ENCODE measurements around the gene SPATA32.
"Not testable (repeated sequence)": the region's sequence is repeated elsewhere in the genome, so short reads cannot be mapped to it uniquely, and the experiment has no call there.

SPATA32 gene

DNA sequence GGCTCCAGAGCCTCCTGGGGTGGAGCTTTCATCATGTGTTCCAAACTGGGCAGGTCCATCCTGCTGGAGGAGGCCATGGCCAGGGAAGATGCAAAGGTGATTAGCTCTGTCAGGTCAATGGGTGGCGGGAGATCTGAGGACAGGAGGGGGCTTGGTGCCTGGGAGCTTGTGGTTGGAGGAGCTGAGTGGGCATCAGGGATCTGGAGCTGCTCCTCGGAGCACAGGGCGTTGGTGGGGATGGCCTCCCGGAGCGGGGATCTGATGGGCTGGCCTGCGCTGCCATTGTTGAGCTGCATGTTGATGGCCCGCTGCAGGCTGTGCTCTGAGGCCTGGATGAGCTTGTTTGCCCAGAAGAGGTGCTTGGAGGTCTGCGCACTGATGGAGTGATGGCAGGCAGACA is 6.5 kb downstream of the SPATA32 start:
- Mint-ChIP-seq H3K4me1 (peaks cover 24% of the 10 kb centered on the region), H3K36me3 (peaks cover 2% of the 10 kb centered on the region), H3K27ac (no peak overlapping the region)

DNA sequence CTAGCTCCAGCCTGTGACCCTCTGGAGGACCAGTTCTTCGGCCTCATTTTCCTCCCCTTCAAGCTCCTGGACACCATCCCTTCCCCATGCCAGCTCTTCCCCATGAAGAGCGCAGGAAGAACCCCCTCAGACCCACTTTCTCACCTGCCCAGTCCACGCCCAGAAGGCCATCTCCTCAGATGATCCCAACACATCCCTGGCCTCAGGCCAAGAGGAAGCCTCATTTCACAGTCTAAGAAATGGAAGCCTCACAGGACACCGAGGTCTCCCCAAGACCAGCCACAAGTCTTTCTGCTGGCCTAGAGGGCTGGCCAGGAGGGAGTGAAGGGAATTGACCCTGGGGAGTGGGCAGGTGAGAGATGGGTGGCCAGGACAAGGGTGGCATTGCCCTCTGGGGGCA is 8.0 kb downstream of the SPATA32 start:
- no peak overlapping the region for H3K4me3 Mint-ChIP-seq
- H3K27ac Mint-ChIP-seq: no peak overlapping the region
- peaks cover 2% of the 10 kb centered on the region for H3K36me3 Mint-ChIP-seq
- no peak for DNase-seq (ENCODE audit: low spot score in 2 of 2)
- no peak for ATAC-seq (ENCODE audit: low read depth)
- peaks cover 19% of the 10 kb centered on the region for H3K4me1 Mint-ChIP-seq
- no peaks in the 10 kb centered on the region for H3K9me3 Mint-ChIP-seq
- H3K27me3 Mint-ChIP-seq: no peaks in the 10 kb centered on the region

More for the DNA sequence above, 6.5 kb downstream of the SPATA32 start:
- no peaks in the 10 kb centered on the region for H3K27me3 Mint-ChIP-seq
- H3K4me3 Mint-ChIP-seq: no peak overlapping the region
- no peaks in the 10 kb centered on the region for H3K9me3 Mint-ChIP-seq
- no peak for DNase-seq (ENCODE audit: low spot score in 2 of 2)
- no peak for ATAC-seq (ENCODE audit: low read depth)

DNA sequence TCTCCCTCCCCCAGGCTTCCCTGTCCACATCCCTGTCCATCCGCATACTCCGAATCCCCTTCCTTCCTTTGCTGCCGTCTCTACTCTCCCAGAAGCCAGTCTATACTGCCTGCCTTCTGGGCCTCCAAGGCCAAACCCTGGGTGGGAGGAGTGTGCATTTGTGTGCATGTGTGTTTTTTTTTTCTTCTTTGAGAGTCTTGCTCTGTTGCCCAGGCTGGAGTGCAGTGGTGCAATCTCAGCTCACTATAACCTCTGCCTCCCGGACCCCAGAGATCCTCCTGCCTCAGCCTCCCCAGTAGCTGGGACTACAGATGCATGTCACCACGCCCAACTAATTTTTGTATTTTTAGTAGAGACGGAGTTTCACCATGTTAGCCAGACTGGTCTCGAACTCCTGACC is 8.7 kb downstream of the SPATA32 start:
- H3K4me3 Mint-ChIP-seq; ATAC-seq (ENCODE audit: low read depth); H3K27ac Mint-ChIP-seq; H3K27me3 Mint-ChIP-seq; H3K36me3 Mint-ChIP-seq; H3K9me3 Mint-ChIP-seq; DNase-seq (ENCODE audit: low spot score in 2 of 2): not testable (repeated sequence)
- H3K4me1 Mint-ChIP-seq: peaks cover 23% of the 10 kb centered on the region

DNA sequence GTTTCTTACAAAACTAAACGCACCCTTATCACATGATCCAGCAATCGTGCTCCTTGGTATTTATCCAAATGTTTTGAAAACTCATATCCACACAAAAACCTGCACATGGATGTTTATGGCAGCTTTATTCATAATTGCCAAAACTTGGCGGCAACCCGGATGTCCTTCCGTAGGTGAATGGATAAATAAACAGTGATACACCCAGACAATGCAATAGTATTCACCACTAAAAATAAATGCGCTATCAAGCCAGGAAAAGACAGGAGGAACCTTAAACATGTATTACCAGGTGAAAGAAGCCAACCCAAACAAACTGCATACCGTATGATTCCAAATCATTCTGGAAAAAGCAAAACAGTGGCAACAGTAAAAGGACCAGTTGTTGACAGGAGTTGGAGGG is 10.0 kb downstream of the SPATA32 start:
- no peaks in the 10 kb centered on the region for H3K9me3 Mint-ChIP-seq
- peaks cover 2% of the 10 kb centered on the region for H3K36me3 Mint-ChIP-seq
- no peaks in the 10 kb centered on the region for H3K27me3 Mint-ChIP-seq
- no peak overlapping the region for H3K4me3 Mint-ChIP-seq
- H3K27ac Mint-ChIP-seq: no peak overlapping the region
- ATAC-seq (ENCODE audit: low read depth): no peak
- DNase-seq (ENCODE audit: low spot score in 2 of 2): no peak
- H3K4me1 Mint-ChIP-seq: peaks cover 25% of the 10 kb centered on the region

DNA sequence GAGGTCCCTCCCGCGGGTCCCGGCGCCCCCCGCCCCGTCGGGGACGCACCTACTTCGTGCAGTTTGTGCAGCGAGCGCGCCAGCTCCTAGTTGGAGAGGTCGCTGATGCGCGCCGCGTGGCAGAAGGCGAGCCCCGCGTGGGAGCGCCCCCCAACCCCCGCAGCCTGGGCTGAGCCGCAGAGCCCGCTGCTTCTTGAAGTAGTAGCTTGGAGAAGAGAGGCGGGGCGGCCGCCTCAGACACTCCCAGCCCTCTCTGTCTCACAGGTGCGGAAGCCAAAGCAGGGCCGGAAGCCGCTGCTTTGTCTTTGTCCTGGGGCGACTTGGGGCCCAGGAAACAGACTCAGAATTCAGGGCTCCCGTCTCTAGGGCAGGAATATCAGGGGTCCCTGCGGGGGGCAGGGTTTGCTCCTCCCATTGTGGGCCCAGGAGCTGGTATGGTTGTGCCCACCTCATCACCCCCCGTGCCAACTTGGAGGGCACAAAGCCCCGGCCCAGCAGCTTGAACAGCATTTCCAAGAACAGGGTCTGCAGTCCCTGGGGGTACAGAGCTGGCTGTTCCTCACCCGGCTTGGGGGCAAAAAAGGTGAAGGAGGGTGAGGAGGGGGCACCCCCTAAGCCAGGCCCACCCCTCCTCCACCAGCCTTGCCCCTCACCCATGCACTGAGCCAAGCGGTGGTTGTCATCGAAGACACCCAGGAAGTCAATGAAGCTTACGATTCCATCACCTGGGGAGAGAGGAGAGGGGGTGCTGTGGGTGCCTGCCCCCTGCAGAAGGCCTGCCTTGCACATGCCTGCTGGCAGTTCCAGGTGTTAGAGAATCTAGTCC is 13.5 kb downstream of the SPATA32 start:
- peak; percentile 69 to 74 for DNase-seq (ENCODE audit: low spot score in 2 of 2)
- peaks cover 24% of the 10 kb centered on the region for H3K4me1 Mint-ChIP-seq
- peak overlapping the region; percentile 86 for H3K27ac Mint-ChIP-seq
- H3K27me3 Mint-ChIP-seq: no peaks in the 10 kb centered on the region
- ATAC-seq (ENCODE audit: low read depth): peak; percentile 74
- H3K9me3 Mint-ChIP-seq: no peaks in the 10 kb centered on the region
- peak overlapping the region; percentile 91 for H3K4me3 Mint-ChIP-seq
- peaks cover 9% of the 10 kb centered on the region for H3K36me3 Mint-ChIP-seq

DNA sequence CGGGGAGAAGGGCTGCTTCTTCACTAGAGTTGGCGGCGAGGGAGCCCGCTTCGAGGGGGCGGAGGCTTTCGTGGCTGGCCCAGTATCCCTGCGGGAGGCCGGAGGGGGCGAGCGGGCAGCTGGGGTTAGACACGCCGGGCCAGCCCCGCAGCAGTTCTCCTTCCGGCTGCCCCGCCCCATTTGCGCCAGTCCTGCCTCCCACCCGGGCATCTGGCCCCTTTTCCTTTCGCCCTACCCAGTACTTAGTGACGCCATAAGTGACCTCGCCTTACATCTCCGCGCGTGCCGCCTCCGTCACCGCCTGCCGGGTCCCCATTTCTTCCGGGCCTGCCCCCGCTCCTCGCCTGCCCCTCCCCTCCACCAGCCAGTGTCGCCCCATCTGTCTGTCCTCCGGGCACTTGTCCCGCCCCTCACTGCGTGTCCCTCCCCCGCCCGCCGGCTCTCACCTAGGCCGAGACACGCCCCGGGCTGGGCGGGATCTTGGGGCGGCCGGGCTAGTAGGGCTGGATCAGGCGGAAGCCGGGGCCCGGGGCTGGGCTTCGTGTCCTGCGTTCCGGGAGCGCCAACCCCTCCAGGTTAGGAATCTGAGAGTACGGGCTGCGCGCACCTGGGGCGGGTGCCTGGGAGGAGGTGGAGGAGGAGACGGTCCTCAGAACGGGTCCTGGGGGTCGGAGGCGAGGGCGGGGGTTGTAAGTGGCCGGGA is 14.3 kb downstream of the SPATA32 start:
- Mint-ChIP-seq H3K4me1 (peaks cover 22% of the 10 kb centered on the region), H3K27me3 (no peaks in the 10 kb centered on the region), H3K36me3 (peaks cover 14% of the 10 kb centered on the region), H3K9me3 (no peaks in the 10 kb centered on the region), H3K27ac (peak overlapping the region; percentile 86), H3K4me3 (peak overlapping the region; percentile 91)
- DNase-seq (ENCODE audit: low spot score in 2 of 2): peak; percentile 87 to 93
- peak; percentile 77 for ATAC-seq (ENCODE audit: low read depth)

DNA sequence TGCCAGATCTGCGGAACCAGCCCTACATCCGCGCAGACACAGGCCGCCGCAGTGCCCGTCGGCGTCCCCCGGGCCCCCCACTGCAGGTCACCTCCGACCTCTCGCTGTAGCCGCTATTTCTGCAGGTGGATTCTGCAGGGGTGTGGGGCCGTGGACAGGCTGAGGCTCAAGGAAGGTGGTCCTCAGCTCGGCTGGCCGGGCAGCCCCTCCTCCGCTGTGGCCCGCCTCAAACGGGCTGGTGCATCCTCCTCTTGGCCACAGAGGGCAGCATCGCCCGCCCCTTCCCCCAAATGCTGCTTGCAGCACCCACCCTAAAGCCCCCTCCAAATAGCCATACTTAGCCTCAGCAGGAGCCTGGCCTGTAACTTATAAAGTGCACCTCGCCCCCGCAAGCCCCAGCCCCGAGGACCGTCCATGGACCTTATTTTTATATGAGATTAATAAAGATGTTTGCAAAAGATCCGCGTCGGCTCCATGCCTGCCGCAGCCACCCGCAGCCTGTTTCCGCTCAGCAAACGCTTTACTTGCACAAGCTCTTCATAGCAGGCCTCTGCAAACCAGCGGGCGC is 14.9 kb downstream of the SPATA32 start:
- ATAC-seq (ENCODE audit: low read depth) (no peak), DNase-seq (ENCODE audit: low spot score in 2 of 2) (no peak)
- Mint-ChIP-seq H3K9me3 (no peaks in the 10 kb centered on the region), H3K4me3 (peak overlapping the region; percentile 91), H3K27me3 (no peaks in the 10 kb centered on the region), H3K36me3 (peaks cover 15% of the 10 kb centered on the region), H3K4me1 (peaks cover 23% of the 10 kb centered on the region), H3K27ac (peak overlapping the region; percentile 86)

DNA sequence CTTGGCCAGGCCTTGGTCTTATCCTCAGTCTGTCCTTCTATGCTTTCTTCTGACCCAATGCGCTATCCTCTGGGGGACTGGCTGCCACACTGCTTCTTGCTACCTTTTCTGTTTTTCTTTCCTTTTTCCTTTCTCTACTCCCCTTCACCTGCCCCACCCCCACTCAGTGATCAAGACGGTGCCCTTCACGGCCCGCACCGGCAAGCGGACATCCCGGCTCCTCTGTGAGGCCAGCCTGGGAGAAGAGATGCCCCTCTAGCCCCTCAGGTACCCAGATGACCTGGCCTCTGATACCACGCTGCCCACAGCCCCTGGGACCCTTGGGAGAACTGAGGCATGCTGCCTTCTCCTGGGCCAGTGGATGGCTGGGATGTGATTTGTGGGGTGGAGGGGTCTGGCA is 15.6 kb downstream of the SPATA32 start:
- DNase-seq (ENCODE audit: low spot score in 2 of 2): no peak
- H3K27me3 Mint-ChIP-seq: no peaks in the 10 kb centered on the region
- peaks cover 15% of the 10 kb centered on the region for H3K36me3 Mint-ChIP-seq
- H3K4me3 Mint-ChIP-seq: no peak overlapping the region
- ATAC-seq (ENCODE audit: low read depth): no peak
- H3K27ac Mint-ChIP-seq: peak overlapping the region; percentile 86
- H3K4me1 Mint-ChIP-seq: peaks cover 23% of the 10 kb centered on the region
- no peaks in the 10 kb centered on the region for H3K9me3 Mint-ChIP-seq

DNA sequence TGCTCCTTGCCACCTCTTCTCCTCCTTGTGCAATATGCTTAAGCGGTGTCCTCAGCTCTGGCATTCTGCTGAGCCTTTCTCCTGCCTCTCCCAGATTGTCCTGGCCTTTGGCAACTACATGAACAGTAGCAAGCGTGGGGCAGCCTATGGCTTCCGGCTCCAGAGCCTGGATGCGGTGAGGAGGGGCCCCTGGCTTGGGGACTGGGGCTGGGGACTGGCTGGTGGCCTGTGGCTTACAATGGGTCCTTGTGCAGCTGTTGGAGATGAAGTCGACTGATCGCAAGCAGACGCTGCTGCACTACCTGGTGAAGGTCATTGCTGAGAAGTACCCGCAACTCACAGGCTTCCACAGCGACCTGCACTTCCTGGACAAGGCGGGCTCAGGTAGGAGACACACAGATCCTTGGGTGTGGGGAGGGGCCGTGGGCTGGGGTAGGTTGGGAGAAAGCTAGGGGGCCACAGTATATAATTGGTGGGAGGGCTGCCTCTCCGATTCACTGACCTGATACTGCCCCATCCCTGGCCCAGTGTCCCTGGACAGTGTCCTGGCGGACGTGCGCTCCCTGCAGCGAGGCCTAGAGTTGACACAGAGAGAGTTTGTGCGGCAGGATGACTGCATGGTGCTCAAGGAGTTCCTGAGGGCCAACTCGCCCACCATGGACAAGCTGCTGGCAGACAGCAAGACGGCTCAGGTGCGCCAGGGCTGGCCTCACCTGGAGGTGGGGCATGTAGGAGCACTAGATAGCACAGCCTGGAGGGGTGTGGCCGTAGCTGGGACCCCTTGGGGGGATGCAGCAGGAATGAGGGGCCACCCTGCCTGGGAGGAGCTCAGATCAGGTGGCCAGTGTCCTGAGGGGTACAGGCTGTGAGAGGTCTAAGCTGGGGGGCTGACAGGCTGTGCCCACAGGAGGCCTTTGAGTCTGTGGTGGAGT is 16.9 kb downstream of the SPATA32 start:
- peak overlapping the region; percentile 65 for H3K27ac Mint-ChIP-seq
- peaks cover 23% of the 10 kb centered on the region for H3K4me1 Mint-ChIP-seq
- no peaks in the 10 kb centered on the region for H3K9me3 Mint-ChIP-seq
- DNase-seq (ENCODE audit: low spot score in 2 of 2) (no peak), ATAC-seq (ENCODE audit: low read depth) (no peak)
- H3K36me3 Mint-ChIP-seq: peaks cover 15% of the 10 kb centered on the region
- H3K27me3 Mint-ChIP-seq: no peaks in the 10 kb centered on the region
- no peak overlapping the region for H3K4me3 Mint-ChIP-seq

DNA sequence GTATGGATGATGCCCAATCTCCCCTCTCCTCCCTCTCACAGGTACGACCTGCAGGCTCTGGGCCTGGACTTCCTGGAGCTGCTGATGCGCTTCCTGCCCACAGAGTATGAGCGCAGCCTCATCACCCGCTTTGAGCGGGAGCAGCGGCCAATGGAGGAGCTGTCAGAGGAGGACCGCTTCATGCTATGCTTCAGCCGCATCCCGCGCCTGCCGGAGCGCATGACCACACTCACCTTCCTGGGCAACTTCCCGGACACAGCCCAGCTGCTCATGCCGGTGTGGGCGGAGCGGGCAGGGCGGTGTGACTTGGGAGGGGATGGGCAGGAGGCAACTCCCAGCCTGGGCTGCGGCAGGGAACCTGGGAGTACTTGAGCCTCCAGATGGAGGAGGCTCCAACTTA is 18.1 kb downstream of the SPATA32 start:
- Mint-ChIP-seq H3K9me3 (no peaks in the 10 kb centered on the region), H3K36me3 (peaks cover 23% of the 10 kb centered on the region), H3K27ac (no peak overlapping the region), H3K4me1 (peaks cover 22% of the 10 kb centered on the region), H3K27me3 (no peaks in the 10 kb centered on the region), H3K4me3 (no peak overlapping the region)
- ATAC-seq (ENCODE audit: low read depth): no peak
- no peak for DNase-seq (ENCODE audit: low spot score in 2 of 2)

DNA sequence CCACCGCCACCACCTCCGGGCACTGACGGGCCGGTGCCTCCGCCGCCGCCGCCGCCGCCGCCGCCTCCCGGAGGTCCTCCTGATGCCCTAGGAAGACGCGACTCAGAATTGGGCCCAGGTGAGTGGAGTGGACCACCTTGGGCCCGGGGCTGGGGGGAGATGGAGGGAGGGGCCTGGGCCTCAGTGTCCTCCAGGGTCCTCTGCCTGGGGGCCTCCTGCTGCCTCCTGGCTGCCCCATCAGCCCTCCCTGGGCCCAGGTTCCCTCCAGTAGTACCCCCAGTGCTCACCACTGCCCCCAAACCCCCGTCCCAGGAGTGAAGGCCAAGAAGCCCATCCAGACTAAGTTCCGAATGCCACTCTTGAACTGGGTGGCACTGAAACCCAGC is 19.9 kb downstream of the SPATA32 start:
- Mint-ChIP-seq H3K4me3 (no peak overlapping the region), H3K27ac (no peak overlapping the region), H3K36me3 (peaks cover 39% of the 10 kb centered on the region), H3K27me3 (no peaks in the 10 kb centered on the region), H3K9me3 (no peaks in the 10 kb centered on the region), H3K4me1 (peaks cover 20% of the 10 kb centered on the region)
- ATAC-seq (ENCODE audit: low read depth) (no peak), DNase-seq (ENCODE audit: low spot score in 2 of 2) (no peak)

DNA sequence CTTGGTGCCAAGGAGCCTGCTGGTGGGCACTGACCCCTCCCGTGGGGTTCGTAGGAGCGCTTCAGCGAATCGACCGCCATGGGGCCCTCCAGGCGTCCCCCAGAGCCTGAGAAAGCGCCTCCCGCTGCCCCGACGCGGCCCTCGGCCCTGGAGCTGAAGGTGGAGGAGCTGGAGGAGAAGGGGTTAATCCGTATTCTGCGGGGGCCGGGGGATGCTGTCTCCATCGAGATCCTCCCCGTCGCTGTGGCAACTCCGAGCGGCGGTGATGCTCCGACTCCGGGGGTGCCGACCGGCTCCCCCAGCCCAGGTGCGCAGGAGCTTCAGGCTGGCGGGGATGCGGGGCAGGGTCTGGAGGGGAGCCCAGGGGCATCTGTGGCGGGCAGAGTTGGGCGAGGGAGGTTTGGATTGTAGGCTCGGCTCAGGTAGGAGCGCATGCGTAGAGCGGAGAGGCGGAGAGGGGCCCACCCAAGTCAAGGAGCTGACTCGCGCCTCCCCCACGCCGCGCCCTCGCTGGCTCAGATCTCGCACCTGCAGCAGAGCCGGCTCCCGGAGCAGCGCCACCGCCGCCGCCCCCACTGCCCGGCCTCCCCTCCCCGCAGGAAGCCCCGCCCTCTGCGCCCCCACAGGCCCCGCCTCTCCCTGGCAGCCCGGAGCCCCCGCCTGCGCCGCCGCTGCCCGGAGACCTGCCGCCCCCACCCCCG is 20.4 kb downstream of the SPATA32 start:
- ATAC-seq (ENCODE audit: low read depth): no peak
- Mint-ChIP-seq H3K36me3 (peaks cover 37% of the 10 kb centered on the region), H3K9me3 (no peaks in the 10 kb centered on the region), H3K4me1 (peaks cover 14% of the 10 kb centered on the region), H3K27me3 (no peaks in the 10 kb centered on the region), H3K4me3 (no peak overlapping the region), H3K27ac (no peak overlapping the region)
- no peak for DNase-seq (ENCODE audit: low spot score in 2 of 2)

DNA sequence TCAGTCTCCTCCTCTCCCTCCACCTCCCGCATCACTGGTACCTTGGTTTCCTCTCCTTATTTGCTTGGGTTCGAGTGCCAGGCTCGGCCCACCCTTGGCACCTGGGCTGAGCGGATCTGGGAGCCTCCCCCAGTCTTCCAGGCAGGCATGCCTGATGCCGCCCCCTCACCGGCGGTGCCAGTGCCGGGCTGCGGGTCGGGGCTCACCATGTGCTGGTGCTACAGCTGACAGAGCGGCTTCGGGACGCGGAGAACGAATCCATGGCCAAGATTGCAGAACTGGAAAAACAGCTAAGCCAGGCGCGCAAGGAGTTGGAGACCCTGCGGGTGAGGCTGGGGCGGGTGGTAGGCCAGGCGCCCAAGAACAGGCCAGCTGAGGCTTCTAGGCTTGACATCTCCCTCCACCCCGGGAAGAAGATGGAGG is 21.0 kb downstream of the SPATA32 start:
- no peaks in the 10 kb centered on the region for H3K9me3 Mint-ChIP-seq
- peaks cover 37% of the 10 kb centered on the region for H3K36me3 Mint-ChIP-seq
- no peak for ATAC-seq (ENCODE audit: low read depth)
- H3K4me1 Mint-ChIP-seq: peaks cover 11% of the 10 kb centered on the region
- H3K27me3 Mint-ChIP-seq: no peaks in the 10 kb centered on the region
- no peak for DNase-seq (ENCODE audit: low spot score in 2 of 2)
- no peak overlapping the region for H3K4me3 Mint-ChIP-seq
- no peak overlapping the region for H3K27ac Mint-ChIP-seq

Measured in memory B cell (primary cell).